ENCODE results near the gene GRK5.

Gene GRK5

DNA sequence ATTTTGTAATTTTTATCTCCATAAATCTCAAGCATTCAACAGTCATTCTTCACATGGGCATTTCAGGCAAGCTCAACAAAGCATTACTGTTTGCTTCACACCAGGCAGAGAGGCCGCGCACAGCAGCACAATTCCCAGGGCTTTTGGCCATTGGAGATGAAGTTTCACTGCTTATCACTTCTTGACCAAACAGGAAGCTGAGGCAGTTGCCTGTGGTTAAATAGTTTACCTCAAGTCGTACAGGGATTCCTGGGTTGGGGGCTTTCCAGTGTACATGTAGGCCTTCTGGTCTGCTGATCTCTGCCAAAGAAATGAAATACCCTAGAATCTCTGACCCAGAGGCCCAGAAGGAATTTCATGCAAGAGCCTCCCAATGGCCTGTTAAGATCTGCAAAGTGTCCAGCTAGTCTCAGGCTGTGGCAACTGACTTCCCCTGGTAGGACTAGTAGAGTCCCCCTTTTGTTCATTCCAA, 17.5 kb upstream of the GRK5 start:
- ATAC-seq, result peak; percentile 82
- H3K4me3 Mint-ChIP-seq, result peak overlapping the region in 1 of 2 donors; percentile 41
- H3K27me3 Mint-ChIP-seq, result no peaks in the 10 kb centered on the region
- H3K4me1 Mint-ChIP-seq, result peaks cover 28% of the 10 kb centered on the region
- no peak overlapping the region for H3K27ac Mint-ChIP-seq
- no peaks in the 10 kb centered on the region for H3K9me3 Mint-ChIP-seq
- peak in 1 of 2 donors; percentile 53 for DNase-seq

DNA sequence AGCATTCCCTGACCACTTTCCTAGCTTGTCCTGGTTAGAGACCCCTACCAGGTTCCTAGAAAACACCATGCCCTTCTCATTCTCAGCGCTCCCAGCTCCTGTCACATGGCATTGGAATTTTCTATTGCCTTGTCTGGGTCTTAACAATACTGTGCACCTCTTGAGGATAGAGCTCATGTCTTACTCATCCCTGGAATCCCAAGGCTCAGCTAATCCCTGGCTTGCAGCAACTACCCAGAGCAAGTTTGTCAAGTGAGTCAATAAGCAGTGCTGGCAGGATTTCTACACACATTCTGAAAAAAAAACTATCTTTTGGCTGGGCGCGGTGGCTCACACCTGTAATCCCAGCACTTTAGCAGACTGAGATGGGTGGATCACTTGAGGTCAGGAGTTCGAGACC, 17.0 kb upstream of the GRK5 start:
- no peak overlapping the region for H3K4me3 Mint-ChIP-seq
- no peaks in the 10 kb centered on the region for H3K9me3 Mint-ChIP-seq
- ATAC-seq (no peak), DNase-seq (no peak)
- peaks cover 28% of the 10 kb centered on the region for H3K4me1 Mint-ChIP-seq
- H3K27ac Mint-ChIP-seq, result no peak overlapping the region
- H3K27me3 Mint-ChIP-seq, result no peaks in the 10 kb centered on the region

DNA sequence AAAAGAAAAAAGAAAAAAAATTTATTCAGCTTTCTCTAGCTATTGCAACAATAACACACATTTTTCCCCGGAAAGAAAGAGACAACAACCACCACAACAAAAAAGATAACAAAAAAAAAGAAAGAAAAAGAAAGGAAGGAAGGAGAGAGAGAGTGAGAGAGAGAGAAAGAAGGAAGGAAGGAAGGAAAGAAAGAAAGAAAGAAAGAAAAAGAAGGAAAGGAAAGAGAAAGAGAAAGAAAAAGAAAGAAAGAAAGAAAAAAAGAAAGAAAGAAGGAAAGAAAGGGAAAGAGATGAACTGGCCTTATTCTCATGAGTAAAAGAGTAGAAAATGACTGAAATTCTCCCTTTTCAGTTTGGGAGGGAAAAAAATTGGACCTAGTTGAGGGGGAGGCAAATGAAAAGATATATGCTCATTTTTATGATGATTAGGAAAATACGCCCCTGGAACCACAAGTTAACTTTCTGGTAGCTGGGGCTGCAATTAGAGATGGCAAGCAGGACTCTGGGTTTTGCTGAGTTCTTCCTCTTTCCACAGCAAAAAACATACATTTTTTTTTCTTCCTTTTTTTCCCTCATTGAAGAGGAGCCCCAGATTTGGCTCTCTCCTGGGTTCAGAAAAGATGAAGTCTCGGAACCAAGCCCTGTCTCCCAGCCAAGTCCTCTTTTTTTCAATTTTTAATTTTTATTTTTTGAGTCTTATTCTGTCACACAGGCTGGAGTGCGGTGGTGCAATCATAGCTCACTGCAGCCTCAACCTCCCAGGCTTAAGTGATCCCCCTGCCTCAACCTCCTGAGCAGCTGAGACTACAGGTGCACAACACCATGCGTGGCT, 16.2 kb upstream of the GRK5 start:
- Mint-ChIP-seq H3K4me3 (peak overlapping the region in 1 of 2 donors; percentile 9), H3K27me3 (no peaks in the 10 kb centered on the region), H3K27ac (no peak overlapping the region), H3K9me3 (no peaks in the 10 kb centered on the region), H3K4me1 (peaks cover 28% of the 10 kb centered on the region)
- ATAC-seq (no peak), DNase-seq (no peak)

DNA sequence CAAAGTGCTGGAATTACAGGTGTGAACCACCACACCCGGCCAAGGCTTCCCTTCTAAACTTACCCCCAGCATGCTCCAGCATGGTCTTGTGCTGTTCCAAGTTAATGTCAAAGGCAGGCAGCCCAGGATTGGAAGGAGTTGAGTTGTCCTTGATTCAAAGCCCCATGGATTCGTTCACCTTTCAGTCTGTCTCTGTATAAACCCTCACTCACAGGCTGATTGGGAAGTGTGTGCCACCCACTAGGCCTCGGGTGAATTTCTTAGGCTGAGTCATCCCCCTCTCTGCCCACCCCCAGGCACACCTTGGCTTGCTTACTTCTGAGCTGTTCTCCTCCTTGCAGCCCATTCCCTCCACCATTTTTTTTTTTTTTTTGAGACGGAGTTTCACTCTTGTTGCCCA, 15.5 kb upstream of the GRK5 start:
- H3K4me3 Mint-ChIP-seq, result no peak overlapping the region
- H3K27ac Mint-ChIP-seq, result no peak overlapping the region
- H3K9me3 Mint-ChIP-seq, result no peaks in the 10 kb centered on the region
- DNase-seq (no peak), ATAC-seq (peak; percentile 54)
- H3K27me3 Mint-ChIP-seq, result no peaks in the 10 kb centered on the region
- H3K4me1 Mint-ChIP-seq, result peaks cover 28% of the 10 kb centered on the region

DNA sequence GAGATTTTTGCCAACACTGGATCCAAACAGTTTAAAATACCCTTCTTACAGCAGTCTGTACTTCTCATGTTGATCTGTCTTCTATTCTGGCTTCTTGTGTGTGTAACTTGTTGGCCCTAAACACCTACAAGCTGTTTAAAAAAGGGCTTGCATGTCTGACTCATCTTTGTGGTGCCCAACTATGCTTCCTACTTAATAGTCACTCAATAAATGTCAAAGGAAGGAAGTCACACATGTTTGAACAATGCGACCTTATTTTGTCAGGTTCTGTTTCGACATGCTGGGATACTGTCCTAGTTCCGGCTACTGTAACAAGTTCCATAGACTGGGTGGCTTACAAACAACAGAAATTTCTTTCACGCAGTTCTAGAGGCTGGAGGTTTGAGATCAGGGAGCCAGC, 9.4 kb upstream of the GRK5 start:
- peak; percentile 78 for ATAC-seq
- H3K27me3 Mint-ChIP-seq, result peaks cover 11% of the 10 kb centered on the region
- no peaks in the 10 kb centered on the region for H3K9me3 Mint-ChIP-seq
- no peak for DNase-seq
- peak overlapping the region; percentile 30 to 51 for H3K27ac Mint-ChIP-seq
- H3K4me1 Mint-ChIP-seq, result peaks cover 22% of the 10 kb centered on the region
- H3K4me3 Mint-ChIP-seq, result peak overlapping the region in 1 of 2 donors; percentile 24

DNA sequence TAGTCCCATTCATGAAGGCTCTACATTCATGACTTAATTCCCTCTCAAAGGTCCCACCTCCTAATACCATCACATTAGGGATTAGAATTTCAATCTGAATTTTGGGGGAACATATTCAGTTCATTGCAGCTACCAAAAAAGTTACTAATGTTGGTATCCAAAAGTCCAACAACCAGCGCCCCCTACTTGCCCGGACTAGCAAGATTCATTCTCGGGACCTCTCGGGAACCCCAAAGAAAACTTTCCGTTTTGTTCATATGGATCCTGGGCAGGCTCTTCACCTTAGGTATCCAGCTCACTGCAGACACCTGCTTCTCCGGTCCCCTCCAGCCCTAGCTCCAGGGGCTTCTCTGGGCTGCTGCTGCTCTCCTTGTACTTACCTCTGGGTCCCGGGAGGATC, 8.9 kb upstream of the GRK5 start:
- no peak for ATAC-seq
- Mint-ChIP-seq H3K4me3 (peak overlapping the region in 1 of 2 donors; percentile 46), H3K9me3 (no peaks in the 10 kb centered on the region), H3K27me3 (peaks cover 11% of the 10 kb centered on the region), H3K4me1 (peaks cover 22% of the 10 kb centered on the region), H3K27ac (peak overlapping the region in 1 of 2 donors; percentile 30)
- no peak for DNase-seq

DNA sequence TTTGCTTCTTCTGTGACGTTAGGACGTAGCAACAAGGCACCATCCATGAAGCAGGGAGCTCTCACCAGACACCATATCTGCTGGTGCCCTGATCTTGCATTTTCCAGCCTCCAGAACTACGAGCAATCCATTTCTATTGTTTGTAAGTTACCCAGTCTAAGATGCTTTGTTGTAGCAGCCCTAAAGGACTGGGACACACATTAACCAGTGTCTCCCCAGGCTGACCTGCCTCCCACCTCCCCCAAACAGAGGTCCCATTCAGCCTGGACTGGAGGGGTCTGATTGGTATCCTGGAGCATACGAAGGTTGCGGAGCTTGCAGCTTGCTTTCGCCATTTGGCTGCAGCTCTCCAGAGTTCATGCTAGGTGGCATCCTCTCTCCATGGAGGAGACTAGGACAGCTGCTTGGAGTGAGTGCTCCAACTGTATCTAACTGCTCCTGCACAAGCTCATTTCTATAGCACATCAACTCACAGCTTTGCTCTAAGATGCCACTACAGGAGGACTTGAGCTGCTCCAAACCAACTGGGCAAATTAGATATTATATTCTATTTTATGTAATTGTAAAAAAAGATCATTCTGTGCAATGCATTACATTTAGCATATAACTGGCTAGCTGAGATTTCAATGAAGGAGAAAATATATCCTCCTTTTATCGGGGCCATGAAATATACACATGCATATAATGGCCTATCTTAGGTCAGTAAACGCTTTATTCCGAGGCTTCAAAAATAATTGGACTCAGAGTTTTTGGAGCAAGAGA, 8.0 kb upstream of the GRK5 start:
- no peak overlapping the region for H3K4me3 Mint-ChIP-seq
- ATAC-seq, result peak; percentile 83
- peaks cover 22% of the 10 kb centered on the region for H3K4me1 Mint-ChIP-seq
- H3K27ac Mint-ChIP-seq, result no peak overlapping the region
- H3K27me3 Mint-ChIP-seq, result peaks cover 11% of the 10 kb centered on the region
- H3K9me3 Mint-ChIP-seq, result no peaks in the 10 kb centered on the region
- DNase-seq, result peak; percentile 19 to 45

DNA sequence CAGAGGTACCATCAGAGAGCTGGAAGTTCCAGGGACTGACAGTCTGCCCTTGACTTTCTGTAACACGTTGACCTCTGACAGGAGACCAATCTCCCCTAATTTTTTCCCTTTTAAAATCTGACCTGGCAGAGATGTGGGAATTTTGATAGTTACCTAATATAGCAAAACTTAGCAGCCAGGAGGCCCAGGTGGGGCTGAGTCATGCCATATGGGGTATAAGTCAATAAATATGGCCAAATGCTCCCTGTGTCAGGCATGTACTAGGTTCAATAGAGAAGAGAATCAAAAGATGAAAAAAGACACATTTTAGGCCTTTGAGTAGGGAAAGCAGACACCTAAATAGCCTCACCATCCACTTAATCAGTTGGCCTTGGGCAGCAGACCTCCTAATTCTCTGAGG, 6.1 kb upstream of the GRK5 start:
- Mint-ChIP-seq H3K27me3 (peaks cover 11% of the 10 kb centered on the region), H3K4me3 (no peak overlapping the region), H3K4me1 (peaks cover 26% of the 10 kb centered on the region), H3K9me3 (no peaks in the 10 kb centered on the region), H3K27ac (no peak overlapping the region)
- ATAC-seq, result no peak
- DNase-seq, result no peak

DNA sequence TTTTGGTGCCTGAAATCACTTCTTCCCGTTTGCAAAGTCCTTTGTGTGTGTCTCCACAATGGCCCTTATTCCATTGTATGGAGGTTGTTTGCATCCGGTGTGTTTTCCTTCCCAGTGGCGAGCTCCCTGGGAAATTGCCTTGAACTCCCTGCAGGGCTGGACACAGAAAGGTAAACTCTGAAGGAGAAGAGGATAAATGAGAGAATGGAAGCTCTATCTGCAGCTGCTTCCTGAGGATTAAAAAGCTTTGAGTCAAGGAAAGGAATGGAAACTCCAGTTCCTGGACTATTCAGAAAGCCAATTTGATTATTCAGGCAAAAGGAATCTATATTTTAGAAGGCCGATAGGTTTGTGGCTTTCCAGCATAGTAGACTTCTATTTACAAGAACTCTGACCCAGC, 4.4 kb upstream of the GRK5 start:
- ATAC-seq, result no peak
- H3K27ac Mint-ChIP-seq, result no peak overlapping the region
- no peak for DNase-seq
- peaks cover 11% of the 10 kb centered on the region for H3K27me3 Mint-ChIP-seq
- no peaks in the 10 kb centered on the region for H3K9me3 Mint-ChIP-seq
- H3K4me1 Mint-ChIP-seq, result peaks cover 24% of the 10 kb centered on the region
- no peak overlapping the region for H3K4me3 Mint-ChIP-seq

DNA sequence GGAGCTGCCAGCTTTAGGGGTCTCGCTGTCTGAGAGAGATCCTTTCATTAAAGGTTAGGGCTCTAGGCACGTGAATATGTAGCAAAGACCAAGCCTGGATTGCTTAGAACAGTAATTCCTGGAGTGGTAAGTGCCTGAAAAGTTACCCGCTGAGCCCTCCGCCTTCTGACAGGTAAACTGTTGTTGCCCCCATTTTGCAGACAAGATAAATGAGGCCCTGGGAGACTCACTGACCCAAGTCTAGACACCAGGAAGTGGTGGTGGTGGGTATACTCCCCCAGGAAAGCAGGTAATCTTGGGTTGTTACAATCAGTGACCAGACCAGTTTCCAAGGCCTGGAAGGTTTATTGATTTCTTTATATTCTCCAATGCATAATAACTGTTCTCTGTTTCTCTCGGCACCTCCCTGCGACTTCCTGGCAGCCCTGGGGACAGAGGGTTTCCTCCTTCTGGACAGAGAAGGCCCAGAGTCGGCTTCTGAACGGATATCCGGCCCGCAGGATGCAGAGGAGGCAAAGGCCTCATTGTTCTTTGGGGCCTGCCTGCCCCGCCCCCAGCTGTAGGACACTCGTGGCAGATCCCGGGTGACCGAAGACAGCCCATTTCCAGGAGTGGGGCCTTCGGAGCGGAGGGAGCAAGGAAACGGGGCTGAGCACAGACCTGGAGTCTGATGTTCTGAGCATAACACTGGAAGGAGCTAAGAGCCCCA, 1.3 kb upstream of the GRK5 start:
- H3K4me1 Mint-ChIP-seq, result peaks cover 32% of the 10 kb centered on the region
- H3K27me3 Mint-ChIP-seq, result no peaks in the 10 kb centered on the region
- H3K4me3 Mint-ChIP-seq, result peak overlapping the region; percentile 87 to 96
- H3K27ac Mint-ChIP-seq, result peak overlapping the region; percentile 92 to 99
- no peaks in the 10 kb centered on the region for H3K9me3 Mint-ChIP-seq
- DNase-seq (peak in 1 of 2 donors; percentile 58), ATAC-seq (no peak)

DNA sequence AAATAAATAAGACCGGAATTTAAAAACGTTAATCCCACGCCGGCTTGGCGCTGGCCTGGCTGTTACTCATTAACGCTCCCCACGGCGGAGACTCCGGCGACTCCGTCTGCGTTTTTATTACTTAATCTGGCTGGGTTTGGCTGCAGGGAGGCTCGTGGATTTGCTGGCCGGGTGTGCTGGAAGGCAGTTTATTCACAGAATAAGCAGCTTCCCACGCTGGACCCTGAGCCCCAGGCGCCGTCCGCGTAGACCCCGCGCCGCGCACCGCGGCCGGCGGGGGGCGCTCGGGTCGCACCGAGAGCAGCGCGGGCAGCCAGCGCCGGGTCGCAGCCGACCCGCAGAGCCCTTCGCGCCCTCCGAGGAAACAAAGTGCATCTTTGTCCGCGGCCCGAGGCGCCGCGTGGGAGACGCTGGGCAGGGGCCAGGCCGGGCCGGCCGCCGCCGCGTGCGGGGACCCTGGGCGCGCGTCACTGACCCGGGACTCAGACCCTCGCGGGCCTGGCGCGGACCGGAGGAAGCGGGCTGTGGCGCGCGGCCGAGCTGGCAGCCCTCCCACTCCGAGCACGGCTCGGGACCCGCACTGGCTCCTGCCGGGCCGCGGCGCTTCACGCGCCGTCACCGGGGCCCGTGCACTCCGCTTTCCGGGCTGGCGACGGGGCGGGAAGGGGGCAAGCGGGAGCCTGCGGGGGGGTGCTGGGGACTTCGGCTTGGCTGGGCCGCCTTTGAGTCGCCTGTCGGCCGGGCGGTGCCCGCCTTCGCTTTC, 587 bp upstream of the GRK5 start:
- Mint-ChIP-seq H3K27me3 (no peaks in the 10 kb centered on the region), H3K4me1 (peaks cover 39% of the 10 kb centered on the region), H3K27ac (peak overlapping the region; percentile 92 to 99), H3K4me3 (peak overlapping the region; percentile 87 to 96), H3K9me3 (no peaks in the 10 kb centered on the region)
- DNase-seq (peak; percentile 78 to 87), ATAC-seq (peak; percentile 70)

DNA sequence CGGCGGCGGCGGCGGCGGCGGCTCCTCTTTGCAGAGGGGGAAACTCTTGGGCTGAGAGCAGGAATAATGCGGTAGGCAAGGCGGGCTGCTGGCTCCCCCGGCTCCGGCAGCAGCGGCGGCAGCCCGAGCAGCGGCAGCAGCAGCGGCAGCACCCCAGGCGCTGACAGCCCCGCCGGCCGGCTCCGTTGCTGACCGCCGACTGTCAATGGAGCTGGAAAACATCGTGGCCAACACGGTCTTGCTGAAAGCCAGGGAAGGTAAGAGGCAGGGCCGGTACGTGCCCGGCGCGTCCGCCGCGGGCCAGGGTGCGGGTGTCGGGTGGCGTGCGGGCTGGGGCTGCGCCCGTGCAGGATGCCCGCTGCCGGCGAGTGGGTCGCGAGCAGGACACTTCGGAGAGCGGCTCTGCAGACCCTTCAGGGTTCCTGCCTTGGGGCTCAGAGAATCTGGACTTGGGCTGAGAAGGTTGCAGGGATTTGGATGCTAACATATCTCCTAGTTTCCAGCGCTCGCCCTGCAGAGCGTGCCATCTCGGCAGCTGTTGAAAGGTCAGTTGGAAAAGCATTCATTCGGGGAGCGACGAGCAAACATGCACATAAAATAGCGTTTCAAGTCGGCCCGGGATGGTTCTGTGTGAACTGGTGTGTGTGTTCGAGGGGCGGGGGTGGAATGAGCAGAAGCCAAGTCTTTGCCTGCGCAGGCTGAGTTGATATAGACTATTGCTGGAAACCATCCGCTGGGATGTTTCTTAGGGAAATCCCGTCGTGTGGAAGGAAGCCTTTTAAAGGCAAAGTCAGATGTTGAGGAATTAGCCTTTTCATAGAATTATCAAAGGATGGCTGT, 562 bp downstream of the GRK5 start:
- Mint-ChIP-seq H3K27ac (peak overlapping the region in 1 of 2 donors; percentile 20), H3K4me3 (peak overlapping the region; percentile 90 to 93), H3K9me3 (no peaks in the 10 kb centered on the region), H3K4me1 (peaks cover 50% of the 10 kb centered on the region), H3K27me3 (no peaks in the 10 kb centered on the region)
- peak; percentile 22 for ATAC-seq
- DNase-seq, result peak; percentile 62 to 74

DNA sequence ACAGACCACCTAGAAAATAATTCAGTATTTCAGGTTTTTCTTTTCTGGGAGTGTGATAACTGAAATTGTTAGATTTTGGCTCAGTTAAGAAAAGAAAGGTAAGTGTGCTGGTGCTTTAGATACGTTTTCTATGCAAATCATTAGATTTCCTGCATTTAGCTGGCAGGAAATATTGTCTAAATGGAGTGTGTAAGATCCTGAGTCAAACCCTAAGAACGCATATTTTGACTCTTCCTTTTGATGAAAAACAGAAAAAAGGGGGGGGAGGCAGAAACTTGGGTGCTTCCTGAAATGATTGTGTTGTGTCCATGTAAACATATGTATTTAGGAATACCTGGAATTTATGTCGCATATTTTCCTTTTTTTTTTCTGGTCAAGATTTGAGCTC, 1.2 kb downstream of the GRK5 start:
- peak overlapping the region in 1 of 2 donors; percentile 68 for H3K27ac Mint-ChIP-seq
- H3K27me3 Mint-ChIP-seq, result no peaks in the 10 kb centered on the region
- no peaks in the 10 kb centered on the region for H3K9me3 Mint-ChIP-seq
- peaks cover 54% of the 10 kb centered on the region for H3K4me1 Mint-ChIP-seq
- DNase-seq, result no peak
- H3K4me3 Mint-ChIP-seq, result peak overlapping the region; percentile 90 to 93
- ATAC-seq, result no peak

DNA sequence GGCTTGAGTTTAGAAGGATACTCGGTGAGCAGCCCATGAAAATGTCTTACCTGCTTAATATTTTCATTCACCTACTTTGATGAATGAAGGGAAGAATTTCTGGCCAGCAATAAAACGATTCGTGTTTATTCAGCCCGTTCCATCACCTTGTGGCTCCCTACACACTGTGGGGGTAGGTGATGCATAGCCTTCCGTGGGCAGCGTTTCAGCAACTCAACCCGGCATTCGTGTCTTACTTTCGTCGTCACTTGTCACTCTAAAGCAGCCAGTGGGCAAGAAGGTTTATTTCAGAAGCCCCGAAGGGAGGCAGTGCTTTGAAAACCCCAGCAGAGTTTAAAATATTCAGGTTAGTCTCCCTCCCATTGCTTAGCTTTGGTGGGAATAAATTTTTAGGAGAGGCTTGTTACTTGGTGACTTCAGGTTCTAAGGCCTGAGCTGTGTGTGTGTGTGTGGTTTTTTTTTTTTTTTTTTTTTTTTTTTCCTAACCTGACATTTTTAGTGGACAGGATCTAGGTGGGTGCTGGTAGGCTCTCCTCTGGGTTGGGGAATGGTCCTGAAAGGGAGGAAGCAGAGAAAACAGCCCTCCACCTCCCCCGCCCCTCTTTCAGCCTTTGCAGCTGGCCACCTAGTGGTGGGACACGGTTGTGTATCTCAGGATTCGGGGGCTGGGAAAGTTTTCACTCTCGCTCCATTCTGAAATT, 1.8 kb downstream of the GRK5 start:
- H3K4me1 Mint-ChIP-seq, result peaks cover 61% of the 10 kb centered on the region
- peak overlapping the region; percentile 68 to 94 for H3K27ac Mint-ChIP-seq

More for the DNA sequence above, 1.8 kb downstream of the GRK5 start:
- Mint-ChIP-seq H3K4me3 (peak overlapping the region; percentile 90 to 93), H3K27me3 (no peaks in the 10 kb centered on the region), H3K9me3 (no peaks in the 10 kb centered on the region)
- ATAC-seq (peak; percentile 32), DNase-seq (peak; percentile 56 to 64)
